Measurements from ENCODE around the gene FAM209B. TPM values are rescaled to one million over a fixed set of nuclear protein-coding genes. Genes with fewer than 3 reads are reported as not detected.

Gene FAM209B
- total and polyA plus RNA-seq, 2 donors (not counting 1 experiment from before 2014, with no cell fraction given): 1.9 to 2.0 TPM

GRCh38 chr20:56573986-56574385 lies 40.9 kb downstream of the FAM209B start:
- Histone ChIP-seq H3K27me3 (replicated peaks in 1 of 4; ENCODE audit: control extremely low read depth in 1 of 4, control insufficient read depth in 3 of 4, insufficient read depth in 4 of 4, low read length in 3 of 4) (peaks cover 0 to 3% (median 0%) of the 10 kb centered on the region in 4 experiments), H3K9ac (ENCODE audit: low read length) (no peak overlapping the region), H3K4me1 (ENCODE audit: control insufficient read depth in 2 of 2, insufficient read depth in 2 of 2, low read length in 2 of 2) (no peaks in the 10 kb centered on the region), H2AFZ (ENCODE audit: insufficient read depth, low read depth, low read length, poor library complexity, severe bottlenecking) (no peak overlapping the region), H3K4me3 (ENCODE audit: control extremely low read depth in 1 of 5, extremely low read depth in 1 of 5, insufficient read depth in 1 of 5, low read depth in 2 of 5, low read length in 4 of 5) (no peak overlapping the region), H3K27ac (ENCODE audit: low read length in 2 of 2) (no peak overlapping the region), H3K36me3 (replicated peaks in 1 of 2; ENCODE audit: control extremely low read depth in 1 of 2, control insufficient read depth in 1 of 2, extremely low read depth in 1 of 2, insufficient read depth in 2 of 2, low read length in 1 of 2) (no peaks in the 10 kb centered on the region), H4K20me1 (ENCODE audit: control insufficient read depth, insufficient read depth, low read length, poor library complexity, severe bottlenecking) (no peaks in the 10 kb centered on the region), H3K4me2 (replicated peaks; ENCODE audit: low read depth, low read length, poor library complexity, severe bottlenecking) (no peak overlapping the region), H3K79me2 (ENCODE audit: control insufficient read depth, insufficient read depth, low read length) (no peaks in the 10 kb centered on the region), H3K9me3 (ENCODE audit: control extremely low read depth in 1 of 3, control insufficient read depth in 2 of 3, insufficient read depth in 1 of 3, low read length in 2 of 3) (no peaks in the 10 kb centered on the region)
- H3K4me1 Mint-ChIP-seq: no peaks in the 10 kb centered on the region
- no peak overlapping the region for H3K4me3 Mint-ChIP-seq
- 93% methylated on average over 5 of the region's 5 CpGs for WGBS (ENCODE audit: insufficient coverage)
- ChIA-PET POLR2A (no interaction called here), CTCF (no interaction called here)
- intact Hi-C loops (cut with micrococcal nuclease): no loop called here
- ATAC-seq (ENCODE audit: low read depth) (no peak), DNase-seq (no peak)
- no peaks in the 10 kb centered on the region for H3K9me3 Mint-ChIP-seq (ENCODE audit: insufficient read depth)
- TF ChIP-seq EZH2 (IDR thresholded peaks at IDR 0.05; ENCODE audit: borderline replicate concordance, insufficient read depth, low read depth, low read length, poor library complexity, severe bottlenecking) (no peak), CTCF (IDR thresholded peaks at IDR 0.05) (no peak)
- H3K27me3 Mint-ChIP-seq: peaks cover 22% of the 10 kb centered on the region
- H3K27ac Mint-ChIP-seq: no peak overlapping the region

- peaks cover 0 to 3% (median 0%) of the 10 kb centered on the region in 4 experiments for H3K27me3 ChIP-seq (replicated peaks in 1 of 4; ENCODE audit: control extremely low read depth in 1 of 4, control insufficient read depth in 3 of 4, insufficient read depth in 4 of 4, low read length in 3 of 4)
- no peak overlapping the region for H3K27ac Mint-ChIP-seq
- no peak overlapping the region for H3K4me2 ChIP-seq (replicated peaks; ENCODE audit: low read depth, low read length, poor library complexity, severe bottlenecking)
- no peak overlapping the region for H3K27ac ChIP-seq (ENCODE audit: low read length in 2 of 2)
- DNase-seq (no peak), ATAC-seq (ENCODE audit: low read depth) (no peak)
- H3K4me1 ChIP-seq (ENCODE audit: control insufficient read depth in 2 of 2, insufficient read depth in 2 of 2, low read length in 2 of 2): no peaks in the 10 kb centered on the region
- no peak overlapping the region for H2AFZ ChIP-seq (ENCODE audit: insufficient read depth, low read depth, low read length, poor library complexity, severe bottlenecking)
- ChIA-PET POLR2A (no interaction called here), CTCF (interaction anchor here (0.9 kb wide), 1 partner anchor 24 kb away, joined by 3 read pairs; no protein-coding TSS in a partner anchor)
- no peak overlapping the region for H3K9ac ChIP-seq (ENCODE audit: low read length)
- H3K9me3 Mint-ChIP-seq (ENCODE audit: insufficient read depth): no peaks in the 10 kb centered on the region
- no peaks in the 10 kb centered on the region for H3K4me1 Mint-ChIP-seq
- no peaks in the 10 kb centered on the region for H3K36me3 ChIP-seq (replicated peaks in 1 of 2; ENCODE audit: control extremely low read depth in 1 of 2, control insufficient read depth in 1 of 2, extremely low read depth in 1 of 2, insufficient read depth in 2 of 2, low read length in 1 of 2)
- H3K9me3 ChIP-seq (ENCODE audit: control extremely low read depth in 1 of 3, control insufficient read depth in 2 of 3, insufficient read depth in 1 of 3, low read length in 2 of 3): no peaks in the 10 kb centered on the region
- TF ChIP-seq CTCF (IDR thresholded peaks at IDR 0.05) (no peak), EZH2 (IDR thresholded peaks at IDR 0.05; ENCODE audit: borderline replicate concordance, insufficient read depth, low read depth, low read length, poor library complexity, severe bottlenecking) (no peak)
- H3K27me3 Mint-ChIP-seq: peaks cover 22% of the 10 kb centered on the region
- H3K4me3 ChIP-seq (ENCODE audit: control extremely low read depth in 1 of 5, extremely low read depth in 1 of 5, insufficient read depth in 1 of 5, low read depth in 2 of 5, low read length in 4 of 5): no peak overlapping the region
- H4K20me1 ChIP-seq (ENCODE audit: control insufficient read depth, insufficient read depth, low read length, poor library complexity, severe bottlenecking): no peaks in the 10 kb centered on the region
- no peaks in the 10 kb centered on the region for H3K79me2 ChIP-seq (ENCODE audit: control insufficient read depth, insufficient read depth, low read length)
- intact Hi-C loops (cut with micrococcal nuclease): no loop called here
- 89% methylated on average over 10 of the region's 10 CpGs for WGBS (ENCODE audit: insufficient coverage)
- no peak overlapping the region for H3K4me3 Mint-ChIP-seq
Measured at GRCh38 chr20:56574531-56575142, 41.6 kb downstream of the FAM209B start.

All from B cell (primary cell).